Fibroblast of gingiva (primary cell): ENCODE measurements around the gene MPZL2.
A peak's percentile ranks its signal among the peaks of the same experiment; 100 is the strongest.
"Not testable (repeated sequence)": the region's sequence is repeated elsewhere in the genome, so short reads cannot be mapped to it uniquely, and the experiment has no call there.

Source experiments
- DNase-seq: peaks from one replicate; pipeline ENCODE4 v3.0.0-alpha.2; 2011; ENCODE audit warnings: low read depth

The MPZL2 gene

GRCh38 chr11:118263695-118264568, at the start of gene MPZL2:
MPZL2 (minus strand) TSS chr11:118264297; CDS start chr11:118264153, 144 bp downstream.
- DNase-seq: no peak

GRCh38 chr11:118313242-118313641, 49.1 kb upstream of the MPZL2 start:
- no peak for DNase-seq

- DNase-seq: no peak
Measured at GRCh38 chr11:118312328-118312727, 48.2 kb upstream of the MPZL2 start.

- DNase-seq: no peak
Measured at GRCh38 chr11:118311518-118311917, 47.4 kb upstream of the MPZL2 start.

- DNase-seq: no peak
Measured at GRCh38 chr11:118310781-118311485, 46.8 kb upstream of the MPZL2 start.

- DNase-seq: no peak
Measured at GRCh38 chr11:118310271-118310670, 46.2 kb upstream of the MPZL2 start.

GRCh38 chr11:118308995-118309528, 45.0 kb upstream of the MPZL2 start:
- not testable (repeated sequence) for DNase-seq

- DNase-seq: no peak
Measured at GRCh38 chr11:118306556-118306955, 42.5 kb upstream of the MPZL2 start.

GRCh38 chr11:118305726-118306125, 41.6 kb upstream of the MPZL2 start:
- no peak for DNase-seq

- no peak for DNase-seq
Measured at GRCh38 chr11:118304568-118305248, 40.6 kb upstream of the MPZL2 start, which contains the start of gene CD3E. CD3E (plus strand) TSS chr11:118304730; CDS start chr11:118304953, 223 bp downstream.

- no peak for DNase-seq
Measured at GRCh38 chr11:118304227-118304567, 40.1 kb upstream of the MPZL2 start.

- DNase-seq: no peak
Measured at GRCh38 chr11:118301600-118302195, 37.6 kb upstream of the MPZL2 start.

GRCh38 chr11:118295815-118296454, 31.8 kb upstream of the MPZL2 start:
- DNase-seq: no peak

GRCh38 chr11:118295199-118295598, 31.1 kb upstream of the MPZL2 start:
- no peak for DNase-seq

GRCh38 chr11:118294053-118294452, 30.0 kb upstream of the MPZL2 start:
- DNase-seq: no peak

- peak; percentile 11 for DNase-seq
Measured at GRCh38 chr11:118291477-118292135, 27.5 kb upstream of the MPZL2 start.

- DNase-seq: no peak
Measured at GRCh38 chr11:118290923-118291322, 26.8 kb upstream of the MPZL2 start.

GRCh38 chr11:118289401-118289800, 25.3 kb upstream of the MPZL2 start:
- peak; percentile 34 for DNase-seq

GRCh38 chr11:118287006-118287405, 22.9 kb upstream of the MPZL2 start:
- DNase-seq: no peak

GRCh38 chr11:118286545-118286944, 22.4 kb upstream of the MPZL2 start:
- no peak for DNase-seq
